ENCODE measurements around the gene ACP4.

ACP4 gene

GRCh38 chr19:50821622-50822021, 31.4 kb downstream of the ACP4 start:
- no peak for DNase-seq (ENCODE audit: low read depth in 1 of 2, low spot score in 1 of 2)
- no peak for TF ChIP-seq JUND (IDR thresholded peaks at IDR 0.05; ENCODE audit: low read depth)
- in situ Hi-C loops (cut with HindIII; ENCODE audit: low pct_unique_long_range_greater_than_20kb, low sequenced_read_pairs): no loop called here

GRCh38 chr19:50822661-50823208, 32.5 kb downstream of the ACP4 start:
- in situ Hi-C loops (cut with HindIII; ENCODE audit: low pct_unique_long_range_greater_than_20kb, low sequenced_read_pairs): no loop called here
- no peak for TF ChIP-seq JUND (IDR thresholded peaks at IDR 0.05; ENCODE audit: low read depth)
- no peak for DNase-seq (ENCODE audit: low read depth in 1 of 2, low spot score in 1 of 2)

- no peak for DNase-seq (ENCODE audit: low read depth in 1 of 2, low spot score in 1 of 2)
- no peak for TF ChIP-seq JUND (IDR thresholded peaks at IDR 0.05; ENCODE audit: low read depth)
- in situ Hi-C loops (cut with HindIII; ENCODE audit: low pct_unique_long_range_greater_than_20kb, low sequenced_read_pairs): no loop called here
Measured at GRCh38 chr19:50823389-50824042, 33.3 kb downstream of the ACP4 start, which contains the start of gene KLK1. Gene KLK1 (minus strand): TSS chr19:50823787. CDS start chr19:50823748, 39 bp downstream.

- in situ Hi-C loops (cut with HindIII; ENCODE audit: low pct_unique_long_range_greater_than_20kb, low sequenced_read_pairs): no loop called here
Measured at GRCh38 chr19:50826492-50827240, 36.5 kb downstream of the ACP4 start.

GRCh38 chr19:50827476-50827875, 37.3 kb downstream of the ACP4 start:
- TF ChIP-seq JUND (IDR thresholded peaks at IDR 0.05; ENCODE audit: low read depth): no peak
- in situ Hi-C loops (cut with HindIII; ENCODE audit: low pct_unique_long_range_greater_than_20kb, low sequenced_read_pairs): no loop called here
- DNase-seq (ENCODE audit: low read depth in 1 of 2, low spot score in 1 of 2): no peak

More at GRCh38 chr19:50826492-50827240, 36.5 kb downstream of the ACP4 start:
- no peak for DNase-seq (ENCODE audit: low read depth in 1 of 2, low spot score in 1 of 2)
- TF ChIP-seq JUND (IDR thresholded peaks at IDR 0.05; ENCODE audit: low read depth): no peak

GRCh38 chr19:50829801-50830200, 39.6 kb downstream of the ACP4 start:
- in situ Hi-C loops (cut with HindIII; ENCODE audit: low pct_unique_long_range_greater_than_20kb, low sequenced_read_pairs): no loop called here
- TF ChIP-seq JUND (IDR thresholded peaks at IDR 0.05; ENCODE audit: low read depth): no peak
- no peak for DNase-seq (ENCODE audit: low read depth in 1 of 2, low spot score in 1 of 2)

- TF ChIP-seq JUND (IDR thresholded peaks at IDR 0.05; ENCODE audit: low read depth): no peak
- no peak for DNase-seq (ENCODE audit: low read depth in 1 of 2, low spot score in 1 of 2)
- in situ Hi-C loops (cut with HindIII; ENCODE audit: low pct_unique_long_range_greater_than_20kb, low sequenced_read_pairs): no loop called here
Measured at GRCh38 chr19:50830266-50831025, 40.2 kb downstream of the ACP4 start.

- no peak for DNase-seq (ENCODE audit: low read depth in 1 of 2, low spot score in 1 of 2)
- TF ChIP-seq JUND (IDR thresholded peaks at IDR 0.05; ENCODE audit: low read depth): no peak
- in situ Hi-C loops (cut with HindIII; ENCODE audit: low pct_unique_long_range_greater_than_20kb, low sequenced_read_pairs): no loop called here
Measured at GRCh38 chr19:50831026-50831396, 40.8 kb downstream of the ACP4 start.

- in situ Hi-C loops (cut with HindIII; ENCODE audit: low pct_unique_long_range_greater_than_20kb, low sequenced_read_pairs): no loop called here
- no peak for TF ChIP-seq JUND (IDR thresholded peaks at IDR 0.05; ENCODE audit: low read depth)
- DNase-seq (ENCODE audit: low read depth in 1 of 2, low spot score in 1 of 2): no peak
Measured at GRCh38 chr19:50832666-50833065, 42.5 kb downstream of the ACP4 start.

GRCh38 chr19:50833117-50833801, 43.0 kb downstream of the ACP4 start, which contains the start of gene KLK15:
Gene KLK15 (minus strand): TSS chr19:50833574. CDS start chr19:50831492, 2,082 bp downstream.
- in situ Hi-C loops (cut with HindIII; ENCODE audit: low pct_unique_long_range_greater_than_20kb, low sequenced_read_pairs): no loop called here
- DNase-seq (ENCODE audit: low read depth in 1 of 2, low spot score in 1 of 2): no peak
- TF ChIP-seq JUND (IDR thresholded peaks at IDR 0.05; ENCODE audit: low read depth): no peak

GRCh38 chr19:50833802-50834167, 43.6 kb downstream of the ACP4 start:
- in situ Hi-C loops (cut with HindIII; ENCODE audit: low pct_unique_long_range_greater_than_20kb, low sequenced_read_pairs): no loop called here
- DNase-seq (ENCODE audit: low read depth in 1 of 2, low spot score in 1 of 2): no peak

More at GRCh38 chr19:50833802-50834167, 43.6 kb downstream of the ACP4 start:
- TF ChIP-seq JUND (IDR thresholded peaks at IDR 0.05; ENCODE audit: low read depth): no peak
